Stimulated activated CD4-positive, alpha-beta T cell treated with anti-CD3 and anti-CD28 coated beads, Interleukin-2, amount 100 ng/mL, for 48 hours (primary cell): Measurements from ENCODE around the gene BHMT.
"Not testable (repeated sequence)": the region's sequence is repeated elsewhere in the genome, so short reads cannot be mapped to it uniquely, and the experiment has no call there.

Source experiments
- DNase-seq, 2 donors: peaks; one replicate each; pipeline ENCODE4 v3.0.0-alpha.2; 2020

Gene BHMT

GRCh38 chr5:79119486-79119885, 7.9 kb downstream of the BHMT start:
- no peak for DNase-seq

GRCh38 chr5:79120221-79120620, 8.6 kb downstream of the BHMT start:
- DNase-seq = no peak

GRCh38 chr5:79122973-79123372, 11.4 kb downstream of the BHMT start:
- DNase-seq = no peak

- no peak for DNase-seq
Measured at GRCh38 chr5:79124607-79125006, 13.0 kb downstream of the BHMT start.

GRCh38 chr5:79130781-79131180, 19.2 kb downstream of the BHMT start:
- no peak for DNase-seq

- no peak for DNase-seq
Measured at GRCh38 chr5:79133121-79133656, 21.6 kb downstream of the BHMT start.

- DNase-seq = peak; percentile 59 to 64
Measured at GRCh38 chr5:79133657-79134451, 22.2 kb downstream of the BHMT start.

- no peak for DNase-seq
Measured at GRCh38 chr5:79135790-79136553, 24.4 kb downstream of the BHMT start.

GRCh38 chr5:79136618-79137017, 25.0 kb downstream of the BHMT start:
- DNase-seq = no peak

GRCh38 chr5:79140553-79140952, 28.9 kb downstream of the BHMT start:
- DNase-seq = no peak

GRCh38 chr5:79143684-79144379, 32.2 kb downstream of the BHMT start:
- no peak for DNase-seq

- no peak for DNase-seq
Measured at GRCh38 chr5:79147076-79147475, 35.5 kb downstream of the BHMT start.

GRCh38 chr5:79149433-79149832, 37.8 kb downstream of the BHMT start:
- DNase-seq = no peak

- no peak for DNase-seq
Measured at GRCh38 chr5:79151942-79152671, 40.5 kb downstream of the BHMT start.

- no peak for DNase-seq
Measured at GRCh38 chr5:79157305-79157704, 45.7 kb downstream of the BHMT start.

GRCh38 chr5:79161647-79162046, 50.0 kb downstream of the BHMT start:
- DNase-seq = not testable (repeated sequence)

GRCh38 chr5:79168031-79168430, 56.4 kb downstream of the BHMT start:
- DNase-seq = no peak

- no peak for DNase-seq
Measured at GRCh38 chr5:79170661-79171060, 59.1 kb downstream of the BHMT start.

GRCh38 chr5:79171635-79172245, 60.1 kb downstream of the BHMT start:
- DNase-seq = no peak

GRCh38 chr5:79172269-79172668, 60.7 kb downstream of the BHMT start:
- no peak for DNase-seq

- DNase-seq = no peak
Measured at GRCh38 chr5:79173626-79174025, 62.0 kb downstream of the BHMT start.

- DNase-seq = not testable (repeated sequence)
Measured at GRCh38 chr5:79180449-79180848, 68.8 kb downstream of the BHMT start.
